ENCODE results near the gene CCDC6. TPM values are rescaled to one million over a fixed set of nuclear protein-coding genes. Genes with fewer than 3 reads are reported as not detected.
"Not testable (repeated sequence)": the region's sequence is repeated elsewhere in the genome, so short reads cannot be mapped to it uniquely, and the experiment has no call there.

Gene CCDC6
- total and polyA plus RNA-seq, 2 of the 4 experiments (the other 2 are of a cell fraction) = 21.8 to 30.8 TPM

DNA sequence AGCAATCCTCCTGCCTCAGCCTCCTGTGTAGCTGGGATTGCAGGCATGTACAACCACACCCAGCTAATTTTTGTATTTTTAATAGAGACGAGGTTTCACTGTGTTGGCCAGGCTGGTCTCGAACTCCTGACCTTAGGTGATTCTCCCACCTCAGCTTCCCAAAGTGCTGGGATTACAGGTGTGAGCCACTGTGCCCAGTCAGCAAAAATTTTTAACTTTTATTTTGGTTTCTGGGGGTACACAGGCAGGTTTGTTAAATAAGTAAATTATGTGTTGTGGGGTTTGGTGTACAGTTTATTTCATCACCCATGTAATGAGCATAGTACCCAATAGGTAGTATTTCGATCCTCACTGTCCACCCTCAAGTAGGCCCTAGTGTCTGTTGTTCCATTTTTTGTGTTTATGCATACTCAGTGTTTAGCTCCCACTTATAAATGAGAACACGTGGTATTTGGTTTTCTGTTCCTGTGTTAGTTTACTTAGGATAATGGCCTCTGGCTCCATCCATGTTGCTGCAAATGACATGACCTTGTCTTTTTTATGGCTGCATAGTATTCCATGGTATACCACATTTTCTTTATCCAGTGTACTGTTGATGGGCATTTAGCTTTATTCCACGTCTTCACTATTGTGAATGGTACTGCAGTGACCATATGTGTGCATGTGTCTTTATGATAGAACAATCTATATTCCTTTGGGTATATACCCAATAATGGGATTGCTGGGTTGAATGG, 24.6 kb upstream of the CCDC6 start:
- H3K4me3 ChIP-seq (ENCODE audit: insufficient read depth, low read depth, low read length); in situ Hi-C loops (cut with MboI; ENCODE audit: low sequenced_read_pairs); H3K18ac ChIP-seq (ENCODE audit: low read depth, low read length); H3K4ac ChIP-seq (ENCODE audit: low read depth, low read length); H3K56ac ChIP-seq (ENCODE audit: extremely low read depth, insufficient read depth, low read length); H3K4me1 ChIP-seq (ENCODE audit: control insufficient read depth, insufficient read depth, low read length); H2BK15ac ChIP-seq (ENCODE audit: low read depth, low read length); H2AK9ac ChIP-seq (replicated peaks; ENCODE audit: low read depth, low read length, poor library complexity); H3K4me2 ChIP-seq (ENCODE audit: low read depth, low read length); H3K36me3 ChIP-seq (ENCODE audit: control insufficient read depth, insufficient read depth, low read length); intact Hi-C loops (cut with micrococcal nuclease); H4K5ac ChIP-seq (ENCODE audit: low read depth, low read length); dilution Hi-C loops (cut with HindIII; ENCODE audit: low sequenced_read_pairs, unreplicated experiment); H3K9me1 ChIP-seq (ENCODE audit: insufficient read depth, low read length); H3K14ac ChIP-seq (replicated peaks; ENCODE audit: low read depth, low read length); CTCF ChIA-PET; BruUV-seq (replicated peaks); H4K20me1 ChIP-seq (ENCODE audit: insufficient read depth, low read length); H3K27ac ChIP-seq (ENCODE audit: insufficient read depth, low read length); H3K9me3 ChIP-seq (ENCODE audit: control insufficient read depth, insufficient read depth, low read length); H3K27me3 ChIP-seq (ENCODE audit: control insufficient read depth, insufficient read depth, low read length); H2AFZ ChIP-seq (replicated peaks; ENCODE audit: low read length, poor library complexity); ATAC-seq (ENCODE audit: low read depth); H3K23ac ChIP-seq (ENCODE audit: low read depth, low read length); H2BK5ac ChIP-seq (ENCODE audit: low read depth, low read length, poor library complexity, severe bottlenecking); H2BK20ac ChIP-seq (ENCODE audit: low read depth, low read length); H3K79me1 ChIP-seq (ENCODE audit: low read depth in 1 of 2, low read length in 2 of 2); H3K9ac ChIP-seq (ENCODE audit: low read depth, low read length); H4K91ac ChIP-seq (ENCODE audit: insufficient read depth, low read depth, low read length); DNase-seq; POLR2A ChIA-PET (ENCODE audit: unreplicated experiment); H2AK5ac ChIP-seq (ENCODE audit: low read depth, low read length); H2BK120ac ChIP-seq (ENCODE audit: low read depth, low read length); H4K8ac ChIP-seq (ENCODE audit: low read depth in 2 of 2, low read length in 2 of 2): not testable (repeated sequence)
- peak; percentile 40; the same call in 1 of the 2 replicates for TF ChIP-seq MAFK (IDR thresholded peaks at IDR 0.05; ENCODE audit: low read depth, low read length)
- WGBS, 2 experiments (ENCODE audit: extremely low coverage in 2 of 2, insufficient read length in 1 of 2) = no CpG with 5 or more reads among the region's 5 CpGs

All from IMR-90 (cell line).